Measurements from ENCODE around the gene CRAMP1.

CRAMP1 gene

DNA sequence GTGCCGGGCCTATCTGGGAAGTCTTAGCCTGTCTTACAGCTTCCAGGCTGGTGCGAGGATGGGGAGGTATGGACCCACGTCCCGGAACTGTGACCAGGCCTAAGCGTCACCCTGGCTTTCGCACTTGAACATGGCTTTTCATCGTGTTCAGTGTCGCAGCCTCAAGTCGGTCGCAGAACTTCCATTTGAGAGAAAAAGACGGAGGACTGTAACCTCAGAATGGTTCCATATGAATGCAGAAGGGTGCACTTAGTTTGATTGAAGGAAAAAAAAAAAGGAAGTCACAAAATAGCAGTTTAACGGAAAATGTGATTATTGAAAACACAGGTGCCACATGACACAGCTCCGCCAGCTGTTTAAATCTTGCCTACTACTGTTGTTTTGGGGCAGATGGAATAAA, 35.7 kb downstream of the CRAMP1 start:
- H3K4me1 ChIP-seq (ENCODE audit: insufficient read depth, low read length) = peaks cover 5% of the 10 kb centered on the region; the same call in 1 of the 2 replicates

DNA sequence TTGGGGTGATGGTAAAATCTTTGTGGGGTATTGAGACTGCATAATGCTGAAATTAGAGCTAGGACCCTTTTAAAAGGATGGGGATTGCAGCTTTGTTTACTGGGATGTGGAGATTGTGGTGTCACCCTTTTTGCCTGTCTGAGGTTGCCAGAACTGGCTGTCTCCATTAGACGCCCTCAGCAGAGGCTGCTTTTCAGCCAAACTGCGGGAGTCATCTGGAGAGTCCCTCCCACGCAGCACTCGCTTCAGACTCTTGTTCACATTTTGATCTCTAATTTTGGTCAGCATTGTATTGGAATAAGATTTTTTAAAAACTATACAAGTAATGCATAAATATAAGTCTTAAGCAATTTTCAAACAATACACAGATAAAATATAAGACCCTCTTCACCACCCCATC, 38.0 kb downstream of the CRAMP1 start:
- H3K36me3 ChIP-seq (ENCODE audit: insufficient read depth, low read length) = peaks cover 4% of the 10 kb centered on the region; the same call in 1 of the 2 replicates
- peaks cover 5% of the 10 kb centered on the region; the same call in 1 of the 2 replicates for H3K4me1 ChIP-seq (ENCODE audit: insufficient read depth, low read length)

More for the DNA sequence above, 35.7 kb downstream of the CRAMP1 start:
- no peak overlapping the region for H3K9ac ChIP-seq (ENCODE audit: low read depth, low read length)
- peaks cover 4% of the 10 kb centered on the region; the same call in 1 of the 2 replicates for H3K36me3 ChIP-seq (ENCODE audit: insufficient read depth, low read length)
- no peaks in the 10 kb centered on the region for H3K9me3 ChIP-seq (ENCODE audit: control insufficient read depth, insufficient read depth, low read length)

DNA sequence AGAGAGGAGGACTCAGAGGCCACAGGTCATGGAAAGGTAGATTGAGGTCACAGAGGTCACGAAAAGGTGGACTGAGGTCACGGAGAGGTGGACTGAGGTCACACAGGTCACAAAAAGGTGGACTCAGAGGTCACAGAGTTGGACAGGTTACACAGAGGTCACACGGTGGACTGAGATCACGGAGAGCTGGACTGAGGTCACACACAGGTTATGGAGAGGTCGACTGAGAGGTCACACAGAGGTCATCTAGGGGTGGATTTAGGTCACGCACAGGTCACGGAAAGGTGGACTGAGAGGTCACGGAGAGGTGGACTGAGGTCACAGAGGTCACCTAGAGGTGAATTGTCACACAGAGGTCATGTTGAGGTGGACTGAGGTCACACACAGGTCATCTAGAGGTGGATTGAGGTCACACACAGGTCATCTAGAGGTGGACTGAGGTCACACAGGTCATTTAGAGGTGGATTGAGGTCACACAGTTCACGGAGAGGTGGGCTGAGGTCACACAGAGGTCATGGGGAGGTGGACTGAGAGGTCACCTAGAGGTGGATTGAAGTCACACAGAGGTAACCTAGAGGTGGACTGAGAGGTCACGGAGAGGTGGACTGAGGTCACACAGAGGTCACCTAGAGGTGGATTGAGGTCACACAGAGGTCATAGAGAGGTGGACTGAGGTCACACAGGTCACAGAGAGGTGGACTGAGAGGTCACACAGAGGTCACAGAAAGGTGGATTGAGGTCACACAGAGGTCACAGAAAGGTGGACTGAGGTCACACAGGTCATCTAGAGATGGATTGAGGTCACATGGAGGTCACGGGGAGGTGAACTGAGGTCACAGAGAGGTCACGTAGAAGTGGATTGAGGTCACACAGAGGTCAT, 39.2 kb downstream of the CRAMP1 start:
- Histone ChIP-seq H3K36me3 (ENCODE audit: insufficient read depth, low read length) (peaks cover 4% of the 10 kb centered on the region; the same call in 1 of the 2 replicates), H3K4me1 (ENCODE audit: insufficient read depth, low read length) (no peaks in the 10 kb centered on the region; the same call in 1 of the 2 replicates), H3K9ac (ENCODE audit: low read depth, low read length) (no peak overlapping the region), H3K9me3 (ENCODE audit: control insufficient read depth, insufficient read depth, low read length) (no peaks in the 10 kb centered on the region)

More for the DNA sequence above, 38.0 kb downstream of the CRAMP1 start:
- Histone ChIP-seq H3K9ac (ENCODE audit: low read depth, low read length) (no peak overlapping the region), H3K9me3 (ENCODE audit: control insufficient read depth, insufficient read depth, low read length) (no peaks in the 10 kb centered on the region)

DNA sequence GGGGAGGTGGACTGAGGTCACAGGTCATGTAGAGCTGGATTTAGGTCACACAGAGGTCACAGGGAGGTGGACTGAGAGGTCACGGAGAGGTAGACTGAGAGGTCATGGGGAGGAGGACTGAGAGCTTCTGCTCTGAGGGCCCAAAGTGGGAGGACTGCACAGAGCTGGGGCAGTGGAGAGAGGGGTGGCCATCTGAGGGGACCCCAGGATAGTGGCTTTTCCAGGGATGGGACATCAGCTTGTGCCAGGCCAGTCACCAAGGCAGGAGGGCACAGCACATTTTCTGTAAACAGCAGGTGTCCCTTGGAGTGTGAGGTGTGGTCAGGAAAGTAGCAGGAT, 39.8 kb downstream of the CRAMP1 start:
- H3K36me3 ChIP-seq (ENCODE audit: insufficient read depth, low read length) = peaks cover 4% of the 10 kb centered on the region; the same call in 1 of the 2 replicates
- H3K4me1 ChIP-seq (ENCODE audit: insufficient read depth, low read length) = no peaks in the 10 kb centered on the region
- no peaks in the 10 kb centered on the region for H3K9me3 ChIP-seq (ENCODE audit: control insufficient read depth, insufficient read depth, low read length)
- no peak overlapping the region for H3K9ac ChIP-seq (ENCODE audit: low read depth, low read length)

DNA sequence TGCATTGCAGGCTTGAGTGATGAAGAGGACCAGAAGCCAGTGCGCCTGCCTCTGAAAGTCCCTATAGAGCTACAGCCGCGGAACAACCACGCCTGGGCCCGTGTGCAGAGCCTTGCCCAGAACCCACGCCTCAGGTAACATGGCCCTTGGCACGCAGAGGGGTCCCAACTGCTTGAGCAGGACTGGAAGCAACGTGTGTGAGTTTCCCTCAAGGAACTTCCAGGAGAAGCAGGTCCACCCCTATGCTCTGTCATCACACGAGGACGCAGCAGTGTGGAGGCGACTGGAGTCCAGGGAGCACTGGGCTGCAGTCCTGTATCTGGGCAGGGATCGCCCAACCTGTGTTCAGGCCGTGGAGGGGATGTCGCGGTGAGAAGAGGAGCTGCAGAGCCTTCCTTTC, 40.9 kb downstream of the CRAMP1 start:
- Histone ChIP-seq H3K4me1 (ENCODE audit: insufficient read depth, low read length) (no peaks in the 10 kb centered on the region), H3K9ac (ENCODE audit: low read depth, low read length) (no peak overlapping the region), H3K9me3 (ENCODE audit: control insufficient read depth, insufficient read depth, low read length) (no peaks in the 10 kb centered on the region), H3K36me3 (ENCODE audit: insufficient read depth, low read length) (peaks cover 4% of the 10 kb centered on the region; the same call in 1 of the 2 replicates)

DNA sequence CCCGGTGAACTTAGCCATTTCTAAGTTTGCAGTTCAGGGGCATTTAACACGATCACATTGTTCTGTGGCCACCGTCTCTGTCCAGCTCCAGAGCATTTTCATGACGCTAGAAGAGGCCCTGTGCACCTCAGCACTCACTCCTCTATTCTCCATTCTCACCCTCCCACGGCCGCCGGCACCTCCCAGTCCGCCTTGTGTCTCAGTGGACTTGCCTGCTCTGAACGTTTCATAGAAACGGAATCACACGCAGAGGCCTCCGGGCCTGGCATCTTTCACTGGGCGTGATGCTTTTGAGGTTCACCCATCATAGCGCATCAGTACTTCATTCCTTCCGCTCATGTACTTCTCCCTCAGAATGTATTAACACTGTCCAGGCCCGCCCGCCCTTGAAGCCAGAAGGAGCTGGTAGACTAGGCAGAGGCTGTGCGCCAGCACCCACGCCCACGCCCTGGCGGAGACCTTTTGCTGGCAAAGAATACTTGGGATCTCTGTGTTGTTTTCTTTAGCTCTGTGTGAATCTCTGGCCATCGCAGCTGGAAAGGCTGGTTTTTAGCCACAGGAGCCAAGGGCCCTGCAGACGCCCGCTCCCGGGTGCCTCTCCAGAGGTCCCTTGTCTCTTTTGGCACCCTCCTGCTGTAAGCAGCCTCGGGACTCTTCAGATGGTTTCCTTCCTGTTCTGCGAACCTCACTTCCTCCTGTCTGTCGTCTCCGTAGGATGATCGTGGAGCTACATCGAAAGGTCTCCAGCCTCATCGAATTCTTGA, 42.5 kb downstream of the CRAMP1 start:
- Histone ChIP-seq H3K9ac (ENCODE audit: low read depth, low read length) (no peak overlapping the region), H3K4me1 (ENCODE audit: insufficient read depth, low read length) (no peaks in the 10 kb centered on the region), H3K36me3 (ENCODE audit: insufficient read depth, low read length) (peaks cover 4% of the 10 kb centered on the region; the same call in 1 of the 2 replicates), H3K9me3 (ENCODE audit: control insufficient read depth, insufficient read depth, low read length) (no peaks in the 10 kb centered on the region)

DNA sequence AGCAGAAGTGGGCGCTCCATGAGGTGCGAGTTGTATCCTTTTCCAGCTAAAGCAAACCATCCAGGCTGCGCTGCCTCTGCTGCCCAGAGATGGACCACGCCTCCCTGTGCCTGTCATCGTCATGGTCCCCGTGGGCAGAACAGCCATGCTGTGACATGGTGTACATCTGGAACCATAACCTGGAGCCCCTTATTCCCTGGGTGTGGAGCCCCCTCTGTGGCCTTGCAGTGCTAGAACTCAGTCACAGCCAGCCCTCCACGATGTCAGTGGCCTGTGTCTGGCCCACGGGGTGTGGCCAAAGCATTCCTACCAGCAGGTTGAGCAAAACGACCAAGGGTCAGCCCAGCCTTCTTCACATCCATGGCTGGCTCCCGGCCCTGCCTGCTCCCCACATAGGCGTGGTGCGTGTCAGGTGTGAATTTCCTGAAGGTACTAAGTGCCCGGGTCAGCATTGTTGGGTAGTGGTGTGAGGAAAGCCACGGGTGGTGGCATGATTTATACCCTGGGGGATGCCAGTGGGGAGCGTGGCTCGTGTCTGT, 43.2 kb downstream of the CRAMP1 start:
- H3K36me3 ChIP-seq (ENCODE audit: insufficient read depth, low read length) = peaks cover 4% of the 10 kb centered on the region; the same call in 1 of the 2 replicates
- H3K9ac ChIP-seq (ENCODE audit: low read depth, low read length) = no peak overlapping the region

DNA sequence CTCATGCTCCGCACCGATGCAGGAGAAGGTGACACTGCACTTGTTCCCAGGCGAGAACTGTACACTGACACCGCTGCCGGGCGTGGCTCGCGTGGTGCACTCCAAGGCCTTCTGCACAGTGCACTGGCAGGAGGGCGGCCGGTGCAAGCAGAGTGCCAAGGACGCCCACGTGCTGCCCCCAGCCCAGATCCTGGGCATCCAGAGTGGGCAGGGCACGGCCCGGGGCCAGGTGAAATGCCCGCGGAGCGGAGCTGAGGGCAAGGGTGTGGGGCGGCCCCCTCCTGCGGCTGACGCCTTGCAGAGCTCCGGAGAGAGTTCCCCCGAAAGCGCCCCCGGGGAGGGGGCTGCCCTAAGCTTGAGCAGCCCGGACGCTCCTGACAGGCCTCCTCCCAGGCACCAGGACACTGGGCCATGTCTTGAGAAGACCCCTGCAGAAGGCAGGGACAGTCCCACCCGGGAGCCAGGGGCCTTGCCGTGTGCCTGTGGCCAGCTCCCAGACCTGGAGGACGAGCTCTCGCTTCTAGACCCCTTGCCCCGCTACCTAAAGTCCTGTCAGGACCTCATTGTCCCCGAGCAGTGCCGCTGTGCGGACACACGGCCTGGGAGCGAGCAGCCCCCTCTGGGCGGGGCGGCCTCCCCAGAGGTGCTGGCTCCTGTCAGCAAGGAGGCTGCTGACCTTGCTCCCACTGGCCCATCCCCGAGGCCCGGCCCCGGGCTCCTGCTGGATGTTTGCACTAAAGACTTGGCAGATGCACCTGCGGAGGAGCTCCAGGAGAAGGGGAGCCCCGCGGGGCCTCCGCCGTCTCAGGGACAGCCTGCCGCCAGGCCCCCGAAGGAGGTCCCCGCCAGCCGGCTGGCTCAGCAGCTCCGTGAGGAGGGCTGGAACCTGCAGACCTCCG, 44.0 kb downstream of the CRAMP1 start:
- no peaks in the 10 kb centered on the region for H3K9me3 ChIP-seq (ENCODE audit: control insufficient read depth, insufficient read depth, low read length)
- no peak overlapping the region for H3K9ac ChIP-seq (ENCODE audit: low read depth, low read length)
- no peaks in the 10 kb centered on the region; the same call in 1 of the 2 replicates for H3K36me3 ChIP-seq (ENCODE audit: insufficient read depth, low read length)
- H3K4me1 ChIP-seq (ENCODE audit: insufficient read depth, low read length) = no peaks in the 10 kb centered on the region

More for the DNA sequence above, 43.2 kb downstream of the CRAMP1 start:
- Histone ChIP-seq H3K4me1 (ENCODE audit: insufficient read depth, low read length) (no peaks in the 10 kb centered on the region), H3K9me3 (ENCODE audit: control insufficient read depth, insufficient read depth, low read length) (no peaks in the 10 kb centered on the region)

DNA sequence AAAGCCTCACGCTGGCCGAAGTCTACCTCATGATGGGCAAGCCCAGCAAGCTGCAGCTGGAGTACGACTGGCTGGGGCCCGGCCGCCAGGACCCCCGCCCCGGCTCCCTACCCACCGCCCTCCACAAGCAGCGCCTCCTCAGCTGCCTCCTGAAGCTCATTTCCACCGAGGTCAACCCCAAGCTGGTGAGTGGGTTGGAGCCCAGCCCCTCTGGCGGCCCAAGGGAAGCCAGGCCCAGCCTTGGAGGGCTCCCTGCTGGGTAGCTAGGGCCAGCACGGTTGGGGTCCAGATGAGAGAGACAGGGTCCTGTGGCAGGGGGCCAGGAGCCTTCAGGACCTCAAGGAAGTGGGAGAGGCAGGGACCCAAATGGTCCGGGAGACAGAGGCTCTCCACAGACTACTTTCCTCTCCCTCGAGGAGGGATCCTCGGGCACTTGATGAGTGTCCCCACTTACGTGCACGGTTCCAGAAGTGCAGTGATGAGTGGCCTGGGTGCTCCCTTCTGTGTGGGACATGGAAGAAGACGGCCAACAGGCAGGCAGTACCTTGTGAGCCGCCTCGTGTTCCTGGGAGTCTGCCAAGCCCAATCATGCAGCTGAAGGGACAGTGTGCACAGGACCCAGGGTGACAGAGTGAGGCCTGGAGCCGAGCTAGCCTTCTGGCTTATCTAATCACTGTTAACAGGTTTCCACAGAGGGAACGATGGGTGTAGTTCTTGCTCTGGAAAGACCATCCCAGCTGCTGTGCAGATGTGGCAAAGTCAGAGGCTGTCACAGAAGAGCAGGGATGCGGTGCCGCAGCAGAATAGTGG, 44.9 kb downstream of the CRAMP1 start:
- no peaks in the 10 kb centered on the region for H3K4me1 ChIP-seq (ENCODE audit: insufficient read depth, low read length)
- no peaks in the 10 kb centered on the region; the same call in 1 of the 2 replicates for H3K36me3 ChIP-seq (ENCODE audit: insufficient read depth, low read length)
- H3K9me3 ChIP-seq (ENCODE audit: control insufficient read depth, insufficient read depth, low read length) = no peaks in the 10 kb centered on the region
- no peak overlapping the region for H3K9ac ChIP-seq (ENCODE audit: low read depth, low read length)

DNA sequence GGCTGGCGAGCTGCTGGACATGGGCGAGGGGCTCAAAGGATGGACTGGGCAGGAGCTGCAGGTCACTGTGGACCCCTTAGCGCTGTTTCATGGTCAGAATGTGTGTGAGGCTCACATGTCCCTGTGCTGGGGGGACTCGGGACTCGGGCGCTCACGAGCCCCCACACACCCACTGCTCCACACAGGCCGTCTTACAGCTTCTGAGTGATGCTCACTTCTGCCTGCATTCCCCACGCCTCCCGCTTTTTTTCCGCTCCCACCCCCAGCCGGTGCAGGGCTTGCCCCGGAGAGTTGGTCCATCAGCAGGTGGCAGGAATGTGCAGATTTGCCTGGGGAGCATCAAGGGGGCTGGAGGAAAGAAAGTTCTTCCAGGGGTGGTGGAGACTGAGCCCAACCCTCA, 45.7 kb downstream of the CRAMP1 start:
- no peaks in the 10 kb centered on the region for H3K4me1 ChIP-seq (ENCODE audit: insufficient read depth, low read length)
- H3K9me3 ChIP-seq (ENCODE audit: control insufficient read depth, insufficient read depth, low read length) = no peaks in the 10 kb centered on the region
- peaks cover 3% of the 10 kb centered on the region for H3K36me3 ChIP-seq (ENCODE audit: insufficient read depth, low read length)
- no peak overlapping the region for H3K9ac ChIP-seq (ENCODE audit: low read depth, low read length)

DNA sequence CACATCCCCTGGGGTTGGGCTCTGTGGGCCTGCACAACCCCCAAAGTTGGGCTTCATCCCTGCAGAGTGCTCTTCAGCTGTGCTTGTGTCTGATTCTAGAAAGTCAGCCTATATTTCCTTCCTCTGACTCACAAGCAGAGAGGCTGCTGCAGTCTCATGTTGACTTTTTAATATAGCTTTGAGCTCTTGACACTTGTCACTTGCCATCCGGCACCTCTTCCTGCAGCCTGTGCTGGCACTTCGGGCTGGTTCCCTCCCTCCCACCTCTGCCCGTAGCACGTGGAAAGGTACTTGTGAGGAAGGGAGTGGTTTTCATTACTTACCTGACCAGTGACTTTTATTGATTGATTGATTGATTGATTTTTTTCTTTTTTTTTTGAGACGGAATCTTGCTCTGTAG, 46.9 kb downstream of the CRAMP1 start:
- no peaks in the 10 kb centered on the region for H3K9me3 ChIP-seq (ENCODE audit: control insufficient read depth, insufficient read depth, low read length)
- no peaks in the 10 kb centered on the region for H3K4me1 ChIP-seq (ENCODE audit: insufficient read depth, low read length)
- H3K36me3 ChIP-seq (ENCODE audit: insufficient read depth, low read length) = peaks cover 8% of the 10 kb centered on the region
- no peak overlapping the region for H3K9ac ChIP-seq (ENCODE audit: low read depth, low read length)

DNA sequence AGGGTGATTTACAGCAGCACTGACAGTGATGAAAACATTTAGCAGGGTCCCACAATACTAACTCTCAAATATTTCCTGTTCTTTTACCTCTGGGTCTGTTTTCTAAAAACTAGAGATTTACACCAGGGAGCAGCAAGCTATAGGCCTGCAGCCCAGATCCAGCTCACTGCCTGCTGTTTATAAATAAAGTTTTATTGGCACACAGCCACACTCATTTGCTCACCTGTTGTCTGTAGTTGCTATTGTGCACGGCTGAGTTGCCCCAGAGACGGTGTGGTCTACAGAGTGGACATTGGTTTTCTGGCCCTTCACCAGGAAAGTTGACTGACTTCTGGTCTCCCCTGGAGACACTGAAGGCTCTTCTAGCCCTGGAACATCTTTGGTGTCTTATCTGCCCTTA, 49.7 kb downstream of the CRAMP1 start:
- H3K9me3 ChIP-seq (ENCODE audit: control insufficient read depth, insufficient read depth, low read length) = no peaks in the 10 kb centered on the region
- no peak overlapping the region for H3K9ac ChIP-seq (ENCODE audit: low read depth, low read length)
- H3K4me1 ChIP-seq (ENCODE audit: insufficient read depth, low read length) = no peaks in the 10 kb centered on the region
- peaks cover 22% of the 10 kb centered on the region for H3K36me3 ChIP-seq (ENCODE audit: insufficient read depth, low read length)

DNA sequence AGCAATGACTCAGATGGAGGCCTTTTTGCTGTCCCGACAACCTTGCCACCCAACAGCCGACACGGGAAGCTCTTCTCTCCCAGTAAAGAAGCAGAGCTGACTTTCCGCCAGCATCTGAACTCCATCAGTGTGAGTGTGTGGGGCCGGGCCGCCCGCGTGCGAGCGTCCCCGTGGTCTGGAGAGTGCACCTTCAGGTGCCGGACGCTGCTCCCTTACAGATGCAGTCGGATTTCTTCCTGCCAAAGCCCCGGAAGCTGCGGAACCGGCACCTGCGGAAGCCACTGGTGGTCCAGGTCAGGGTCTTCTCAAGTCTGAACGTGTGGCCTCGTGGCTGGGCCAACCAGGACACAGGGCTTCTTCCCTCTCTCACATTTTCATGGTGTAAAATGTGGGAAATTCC, 50.4 kb downstream of the CRAMP1 start:
- H3K36me3 ChIP-seq (ENCODE audit: insufficient read depth, low read length) = peaks cover 24% of the 10 kb centered on the region
- no peaks in the 10 kb centered on the region for H3K9me3 ChIP-seq (ENCODE audit: control insufficient read depth, insufficient read depth, low read length)

More for the DNA sequence above, 50.4 kb downstream of the CRAMP1 start:
- Histone ChIP-seq H3K4me1 (ENCODE audit: insufficient read depth, low read length) (no peaks in the 10 kb centered on the region), H3K9ac (ENCODE audit: low read depth, low read length) (no peak overlapping the region)
